Mesothelial cell of epicardium (in vitro differentiated cells): ENCODE data around the gene CILP. TPM values are rescaled to one million over a fixed set of nuclear protein-coding genes. Genes with fewer than 3 reads are reported as not detected.

Experiments
- DNase-seq, 2 experiments: peaks; one replicate each; pipeline ENCODE4 v3.0.0; 2021; ENCODE audit warnings: low spot score in 2 of 2; ENCODE audit not compliant: unreplicated experiment in 2 of 2
- H3K27ac Mint-ChIP-seq: 2 replicates; pipeline ENCODE4 v1.8.0; 2021; ENCODE audit warnings: mixed read lengths
- H3K27me3 Mint-ChIP-seq: 2 replicates; pipeline ENCODE4 v1.8.0; 2021; ENCODE audit warnings: low read depth, mixed read lengths
- H3K36me3 Mint-ChIP-seq: 2 replicates; pipeline ENCODE4 v1.8.0; 2021; ENCODE audit warnings: mixed read lengths
- H3K4me1 Mint-ChIP-seq: 2 replicates; pipeline ENCODE4 v1.8.0; 2021; ENCODE audit warnings: mixed read lengths
- H3K4me3 Mint-ChIP-seq: 2 replicates; pipeline ENCODE4 v1.8.0; 2021; ENCODE audit warnings: mild to moderate bottlenecking, moderate library complexity, mixed read lengths
- H3K9me3 Mint-ChIP-seq: 2 replicates; pipeline ENCODE4 v1.8.0; 2021; ENCODE audit warnings: mixed read lengths
- CTCF ChIP-seq: fragments of 200-600 bp; sonication (generic); IDR thresholded peaks from one replicate; pipeline ENCODE4 v1.5.0; 2021; ENCODE audit warnings: antibody characterized with exemption; ENCODE audit not compliant: unreplicated experiment
- total RNA-seq: library from RNA; stranded (reverse); gene quantifications from 3 replicates; pipeline ENCODE4 v1.2.1, GENCODE V29; 2021

Gene CILP
- total RNA-seq, 1 donor from 2014 or later: 1.3 TPM

- Mint-ChIP-seq H3K27ac (no peak overlapping the region), H3K4me1 (peaks cover 31% of the 10 kb centered on the region), H3K27me3 (no peaks in the 10 kb centered on the region), H3K36me3 (no peaks in the 10 kb centered on the region), H3K9me3 (no peaks in the 10 kb centered on the region), H3K4me3 (no peak overlapping the region)
- no peak for DNase-seq
- TF ChIP-seq CTCF: no peak
These were observed 824 bp upstream of the CILP start for GRCh38 chr15:65212097-65212496.

GRCh38 chr15:65211482-65211982 is 259 bp upstream of the CILP start:
- no peak for DNase-seq
- peaks cover 31% of the 10 kb centered on the region for H3K4me1 Mint-ChIP-seq
- H3K27me3 Mint-ChIP-seq: no peaks in the 10 kb centered on the region
- H3K9me3 Mint-ChIP-seq: no peaks in the 10 kb centered on the region
- no peak overlapping the region for H3K27ac Mint-ChIP-seq
- H3K36me3 Mint-ChIP-seq: no peaks in the 10 kb centered on the region
- no peak for TF ChIP-seq CTCF
- no peak overlapping the region for H3K4me3 Mint-ChIP-seq

- Mint-ChIP-seq H3K9me3 (no peaks in the 10 kb centered on the region), H3K27me3 (no peaks in the 10 kb centered on the region), H3K36me3 (no peaks in the 10 kb centered on the region), H3K4me3 (no peak overlapping the region), H3K4me1 (peaks cover 31% of the 10 kb centered on the region), H3K27ac (peak overlapping the region; percentile 51)
- no peak for TF ChIP-seq CTCF
- no peak for DNase-seq
These were observed 1.3 kb downstream of the CILP start for GRCh38 chr15:65209701-65210643.

GRCh38 chr15:65208647-65209046 is 2.6 kb downstream of the CILP start:
- no peak for DNase-seq
- Mint-ChIP-seq H3K27ac (no peak overlapping the region), H3K36me3 (no peaks in the 10 kb centered on the region), H3K27me3 (no peaks in the 10 kb centered on the region), H3K9me3 (no peaks in the 10 kb centered on the region), H3K4me3 (no peak overlapping the region), H3K4me1 (peaks cover 31% of the 10 kb centered on the region)
- no peak for TF ChIP-seq CTCF

GRCh38 chr15:65207280-65207840 is 3.9 kb downstream of the CILP start:
- Mint-ChIP-seq H3K27ac (no peak overlapping the region), H3K4me3 (no peak overlapping the region)

More at GRCh38 chr15:65207280-65207840, 3.9 kb downstream of the CILP start:
- TF ChIP-seq CTCF: no peak
- no peaks in the 10 kb centered on the region for H3K27me3 Mint-ChIP-seq
- no peak for DNase-seq
- no peaks in the 10 kb centered on the region for H3K9me3 Mint-ChIP-seq
- H3K36me3 Mint-ChIP-seq: no peaks in the 10 kb centered on the region
- H3K4me1 Mint-ChIP-seq: peaks cover 31% of the 10 kb centered on the region
